Esophagus squamous epithelium (tissue), 5 donors: Measurements from ENCODE around the gene TEX19. TPM values are rescaled to one million over a fixed set of nuclear protein-coding genes. Genes with fewer than 3 reads are reported as not detected.
"Not testable (repeated sequence)": the region's sequence is repeated elsewhere in the genome, so short reads cannot be mapped to it uniquely, and the experiment has no call there.

Source experiments
- DNase-seq: peaks from one replicate; lab custom pipeline; 2025; lab: John Stamatoyannopoulos, UW
- H3K27ac ChIP-seq, 4 donors: fragments of 200-600 bp; sonication (generic); one replicate each; pipeline ENCODE4 v1.5.1; 2016 to 2019; ENCODE audit warnings: mild to moderate bottlenecking in 1 of 4
- H3K27me3 ChIP-seq, 4 donors: fragments of 200-600 bp; sonication (generic); 1 replicate in 3 of 4; 2 replicates in 1 of 4; pipeline versions ENCODE4 v1.5.1 to v1.6.0; 2017 to 2021; ENCODE audit warnings: antibody characterized with exemption in 1 of 4
- H3K36me3 ChIP-seq, 3 donors: fragments of 200-600 bp; sonication (generic); one replicate each; pipeline ENCODE4 v1.5.1; 2016 to 2019
- H3K4me1 ChIP-seq, 3 donors: fragments of 200-600 bp; sonication (generic); one replicate each; pipeline ENCODE4 v1.5.1; 2017 to 2019
- H3K4me3 ChIP-seq, 4 donors: fragments of 200-600 bp; sonication (generic); 1 replicate in 3 of 4; 2 replicates in 1 of 4; pipeline ENCODE4 v1.5.1; 2016 to 2019; ENCODE audit warnings: mild to moderate bottlenecking in 2 of 4, moderate library complexity in 1 of 4
- H3K9me3 ChIP-seq, 3 donors: fragments of 200-600 bp; sonication (generic); one replicate each; pipeline ENCODE4 v1.5.1; 2016 to 2019
- POLR2A ChIP-seq, 4 donors: fragments of 450-650 bp; IDR thresholded peaks; one replicate each; pipeline ENCODE4 v1.6.1; 2017; ENCODE audit warnings: antibody characterized with exemption in 4 of 4, mild to moderate bottlenecking in 4 of 4, moderate library complexity in 3 of 4
- WGBS, 2 donors: methylation state at CpG; one replicate each; pipeline ENCODE4 v1.1.5; 2018; 5-methylcytosine and 5-hydroxymethylcytosine counted together
- intact Hi-C: fragments of 100-400 bp; cut with DNase I; formaldehyde crosslinking; loops from one replicate; pipeline ENCODE4 v1.15.0; 2022
- total RNA-seq, 4 donors: library from RNA; depleted of rRNA; stranded (reverse); fragments of >200 nt; gene quantifications; one replicate each; pipeline ENCODE4 v1.1.0, GENCODE V29; 2016
- TF ChIP-seq, protein P1 (sequence below), 6 experiments: fragments of 450-650 bp in 4 of 6; fragments of 200-600 bp in 2 of 6; sonication (generic) in 2 of 6; IDR thresholded peaks; one replicate each; pipeline ENCODE4 v1.5.1; 2016 to 2019; ENCODE audit warnings: antibody characterized with exemption in 6 of 6, mild to moderate bottlenecking in 4 of 6, moderate library complexity in 4 of 6
- donor health status: DM: yes; HTN: yes; CAD: no.

TEX19 gene
- total RNA-seq, 4 donors from 2014 or later, result not detected

DNA sequence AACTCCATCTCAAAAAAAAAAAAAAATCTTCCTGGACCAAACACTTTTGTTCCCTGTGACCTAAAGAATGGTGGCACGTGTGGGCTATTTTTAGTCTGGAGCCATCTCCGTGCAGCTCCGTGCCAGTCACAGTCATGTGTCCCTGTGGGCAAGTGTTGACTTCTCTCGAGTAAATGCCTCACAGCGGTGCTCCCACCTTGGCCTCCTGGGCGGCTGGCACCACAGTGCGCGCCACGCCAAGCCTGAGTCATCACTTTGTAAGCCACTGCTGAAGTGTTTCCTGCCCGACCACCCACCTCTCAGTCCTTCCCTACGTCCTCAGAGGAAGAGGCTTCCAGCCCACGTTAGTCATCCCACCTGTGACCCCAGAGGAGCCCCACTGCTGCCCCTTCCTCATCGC is 48.2 kb downstream of the TEX19 start:
- no peaks in the 10 kb centered on the region for H3K9me3 ChIP-seq
- no peak overlapping the region for H3K4me3 ChIP-seq
- no peaks in the 10 kb centered on the region for H3K27me3 ChIP-seq
- TF ChIP-seq POLR2A (IDR thresholded peaks at IDR 0.05), result no peak
- TF ChIP-seq, protein P1, sequence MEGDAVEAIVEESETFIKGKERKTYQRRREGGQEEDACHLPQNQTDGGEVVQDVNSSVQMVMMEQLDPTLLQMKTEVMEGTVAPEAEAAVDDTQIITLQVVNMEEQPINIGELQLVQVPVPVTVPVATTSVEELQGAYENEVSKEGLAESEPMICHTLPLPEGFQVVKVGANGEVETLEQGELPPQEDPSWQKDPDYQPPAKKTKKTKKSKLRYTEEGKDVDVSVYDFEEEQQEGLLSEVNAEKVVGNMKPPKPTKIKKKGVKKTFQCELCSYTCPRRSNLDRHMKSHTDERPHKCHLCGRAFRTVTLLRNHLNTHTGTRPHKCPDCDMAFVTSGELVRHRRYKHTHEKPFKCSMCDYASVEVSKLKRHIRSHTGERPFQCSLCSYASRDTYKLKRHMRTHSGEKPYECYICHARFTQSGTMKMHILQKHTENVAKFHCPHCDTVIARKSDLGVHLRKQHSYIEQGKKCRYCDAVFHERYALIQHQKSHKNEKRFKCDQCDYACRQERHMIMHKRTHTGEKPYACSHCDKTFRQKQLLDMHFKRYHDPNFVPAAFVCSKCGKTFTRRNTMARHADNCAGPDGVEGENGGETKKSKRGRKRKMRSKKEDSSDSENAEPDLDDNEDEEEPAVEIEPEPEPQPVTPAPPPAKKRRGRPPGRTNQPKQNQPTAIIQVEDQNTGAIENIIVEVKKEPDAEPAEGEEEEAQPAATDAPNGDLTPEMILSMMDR (IDR thresholded peaks at IDR 0.05), result no peak
- no peak for DNase-seq
- no peak overlapping the region for H3K27ac ChIP-seq
- intact Hi-C loops, result no loop called here
- WGBS, 2 donors, result 59 to 62% methylated on average over 4 to 13 of the region's 13 CpGs
- H3K36me3 ChIP-seq, result peaks cover 0 to 75% (median 0%) of the 10 kb centered on the region in 3 donors
- no peaks in the 10 kb centered on the region for H3K4me1 ChIP-seq

DNA sequence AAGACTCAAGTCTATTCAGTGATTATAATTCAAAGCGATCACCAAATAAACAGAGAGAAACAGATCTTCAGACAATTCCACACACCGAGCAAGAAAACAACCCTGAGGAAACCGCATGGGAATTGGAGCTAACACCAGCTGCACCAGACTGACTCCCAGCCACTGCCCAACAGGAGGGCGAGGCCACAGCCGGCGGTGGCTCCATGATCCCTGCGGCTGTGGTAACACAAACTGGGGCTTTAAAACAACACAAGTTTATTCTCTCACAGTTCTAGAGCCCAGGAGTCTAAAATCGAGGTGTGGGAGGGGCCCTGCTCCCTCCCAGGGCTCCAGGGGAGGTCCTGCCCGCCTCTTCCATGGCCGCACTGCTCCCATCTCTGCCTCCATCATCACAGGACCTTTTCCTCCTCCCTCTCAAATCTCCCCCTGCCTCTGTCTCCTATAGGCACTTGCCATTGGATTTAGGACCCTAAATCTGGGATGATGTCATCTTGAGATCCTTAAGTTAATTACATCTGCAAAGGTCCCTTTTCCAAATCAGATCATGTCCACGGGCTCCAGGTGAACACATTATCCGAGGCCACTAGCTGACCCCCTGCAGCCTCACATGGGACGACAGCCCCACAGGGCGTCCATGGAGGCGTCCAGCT is 49.4 kb downstream of the TEX19 start:
- peaks cover 0 to 73% (median 0%) of the 10 kb centered on the region in 3 donors for H3K36me3 ChIP-seq
- no peaks in the 10 kb centered on the region for H3K4me1 ChIP-seq
- DNase-seq, result no peak
- no peak overlapping the region for H3K27ac ChIP-seq
- no peak overlapping the region for H3K4me3 ChIP-seq
- H3K9me3 ChIP-seq, result no peaks in the 10 kb centered on the region
- no peak for TF ChIP-seq POLR2A (IDR thresholded peaks at IDR 0.05)
- TF ChIP-seq, protein P1 (IDR thresholded peaks at IDR 0.05), result no peak
- WGBS, 2 donors, result 89 to 91% methylated on average over 12 to 15 of the region's 15 CpGs
- no peaks in the 10 kb centered on the region for H3K27me3 ChIP-seq
- intact Hi-C loops, result no loop called here

DNA sequence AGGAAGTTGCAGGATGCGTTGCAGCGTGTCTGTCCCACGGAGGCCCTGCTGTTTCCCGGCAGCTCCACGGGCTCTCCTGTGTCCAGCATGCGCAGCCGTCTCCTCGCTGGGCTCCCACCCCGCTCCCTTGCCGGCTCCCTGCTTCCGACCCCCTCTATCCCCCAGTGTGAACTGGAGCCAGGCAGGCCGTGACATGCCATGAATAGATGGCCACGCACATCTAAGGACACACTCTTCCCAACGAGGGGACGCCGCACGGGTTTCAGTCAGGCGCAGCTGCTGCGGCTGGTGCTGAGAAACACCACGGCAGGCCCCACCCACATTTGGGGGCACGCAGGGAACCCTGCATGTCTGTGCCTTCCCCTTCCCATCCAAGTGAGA is 49.9 kb downstream of the TEX19 start:
- Histone ChIP-seq H3K27ac (no peak overlapping the region), H3K4me1 (no peaks in the 10 kb centered on the region), H3K9me3 (no peaks in the 10 kb centered on the region), H3K36me3 (peaks cover 0 to 73% (median 0%) of the 10 kb centered on the region in 3 donors), H3K27me3 (no peaks in the 10 kb centered on the region), H3K4me3 (no peak overlapping the region)
- intact Hi-C loops, result no loop called here
- DNase-seq, result no peak
- WGBS, 2 donors, result 96 to 100% methylated on average over 4 to 5 of the region's 21 CpGs
- TF ChIP-seq, protein P1 (IDR thresholded peaks at IDR 0.05), result no peak
- TF ChIP-seq POLR2A (IDR thresholded peaks at IDR 0.05), result no peak

DNA sequence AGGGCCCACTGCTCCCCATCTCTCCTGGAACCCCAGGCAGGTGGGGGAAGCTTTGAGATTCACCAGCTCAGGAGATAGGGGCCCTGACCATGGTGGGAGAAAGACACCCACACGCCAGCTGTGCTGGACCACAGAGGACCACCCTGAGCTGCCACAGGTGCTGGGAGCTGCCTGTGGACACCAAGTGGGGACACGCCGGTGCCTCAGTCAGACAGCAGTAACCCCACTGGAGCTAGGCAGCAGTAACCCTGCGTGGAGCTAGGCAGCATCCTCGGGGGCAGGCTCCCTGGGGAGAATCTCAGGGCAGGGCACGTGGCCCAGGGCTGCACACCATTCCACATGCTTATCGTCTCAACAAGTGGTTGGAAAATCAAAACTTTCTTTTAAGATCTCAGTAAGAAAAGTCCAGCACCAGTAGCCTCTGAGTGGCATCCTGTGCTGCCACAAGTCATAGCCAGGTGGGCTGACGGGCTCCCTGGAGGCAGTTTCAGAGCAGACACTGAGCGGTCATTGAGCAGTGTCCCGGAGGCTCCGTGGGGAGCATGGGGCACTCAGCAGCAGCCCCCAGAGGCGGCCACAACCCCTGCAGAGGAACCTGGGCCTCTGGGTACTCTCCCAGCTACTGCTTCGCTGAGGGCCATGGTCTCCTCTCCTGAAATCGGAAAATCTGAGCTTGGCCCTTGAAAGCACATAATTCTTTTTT is 51.1 kb downstream of the TEX19 start:
- peaks cover 4 to 11% (median 5%) of the 10 kb centered on the region in 3 donors for H3K4me1 ChIP-seq
- TF ChIP-seq, protein P1 (IDR thresholded peaks at IDR 0.05), result no peak
- no peak for TF ChIP-seq POLR2A (IDR thresholded peaks at IDR 0.05)
- H3K27ac ChIP-seq, result no peak overlapping the region
- H3K36me3 ChIP-seq, result peaks cover 0 to 66% (median 0%) of the 10 kb centered on the region in 3 donors
- H3K4me3 ChIP-seq, result no peak overlapping the region
- intact Hi-C loops, result no loop called here
- WGBS, 2 donors, result 89 to 94% methylated on average over 8 to 9 of the region's 14 CpGs
- H3K9me3 ChIP-seq, result no peaks in the 10 kb centered on the region
- H3K27me3 ChIP-seq, result no peaks in the 10 kb centered on the region
- no peak for DNase-seq

DNA sequence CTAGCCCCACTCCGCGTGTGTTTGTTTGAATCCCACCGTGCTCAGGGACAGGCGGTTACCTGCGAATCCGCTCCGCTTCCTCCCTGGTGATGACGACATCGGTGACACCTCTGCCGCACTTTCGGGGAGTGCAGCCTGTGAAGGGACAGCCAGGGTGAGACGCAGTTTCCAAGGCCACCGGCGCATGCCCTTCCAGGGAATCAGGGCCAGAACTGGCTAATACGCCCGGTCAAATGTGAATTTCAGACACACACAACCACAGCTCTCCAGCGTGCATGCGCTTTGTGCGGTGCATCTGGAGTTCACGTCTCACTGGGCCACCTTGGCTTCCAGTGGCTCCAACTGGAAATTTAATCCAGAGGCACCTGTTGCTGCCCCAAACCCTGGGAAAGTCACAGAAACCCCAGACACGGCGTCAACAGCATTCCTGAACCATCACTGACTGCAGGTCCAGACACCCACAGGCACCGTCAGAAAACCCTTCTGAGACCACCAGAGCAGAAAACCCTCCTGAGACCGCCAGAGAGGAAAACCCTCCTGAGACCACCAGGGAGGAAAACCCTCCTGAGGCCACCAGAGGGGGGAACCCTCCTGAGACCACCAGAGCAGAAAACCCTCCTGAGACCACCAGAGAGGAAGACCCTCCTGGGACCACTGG is 52.5 kb downstream of the TEX19 start:
- WGBS, 2 donors, result 91 to 99% methylated on average over 9 to 15 of the region's 24 CpGs

DNA sequence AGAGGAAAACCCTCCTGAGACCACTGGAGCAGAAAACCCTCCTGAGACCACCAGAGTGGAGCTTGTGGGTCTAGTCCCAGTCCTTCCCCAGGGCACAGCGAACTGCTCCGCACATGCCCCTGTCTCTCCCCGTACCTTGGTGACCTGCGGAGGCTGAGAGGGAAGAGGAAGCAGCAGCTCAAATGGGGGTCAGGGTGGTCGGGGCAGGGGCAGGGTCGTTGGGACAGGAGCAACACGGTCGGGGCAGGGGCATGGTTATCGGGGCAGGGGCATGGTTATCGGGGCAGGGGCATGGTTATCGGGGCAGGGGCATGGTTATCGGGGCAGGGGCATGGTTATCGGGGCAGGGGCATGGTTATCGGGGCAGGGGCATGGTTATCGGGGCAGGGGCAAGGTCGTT is 53.0 kb downstream of the TEX19 start:
- H3K9me3 ChIP-seq, H3K4me3 ChIP-seq, H3K27me3 ChIP-seq, DNase-seq, intact Hi-C loops, H3K27ac ChIP-seq: not testable (repeated sequence)
- peaks cover 4 to 13% (median 5%) of the 10 kb centered on the region in 3 donors for H3K4me1 ChIP-seq
- WGBS, 2 donors, result 89 to 98% methylated on average over 9 of the region's 16 CpGs
- peaks cover 0 to 50% (median 0%) of the 10 kb centered on the region in 3 donors for H3K36me3 ChIP-seq

More for the DNA sequence above, 52.5 kb downstream of the TEX19 start:
- no peak overlapping the region for H3K4me3 ChIP-seq
- peaks cover 0 to 53% (median 0%) of the 10 kb centered on the region in 3 donors for H3K36me3 ChIP-seq
- no peaks in the 10 kb centered on the region for H3K27me3 ChIP-seq
- no peak overlapping the region for H3K27ac ChIP-seq
- DNase-seq, result no peak
- H3K4me1 ChIP-seq, result peaks cover 4 to 11% (median 5%) of the 10 kb centered on the region in 3 donors
- intact Hi-C loops, result no loop called here
- H3K9me3 ChIP-seq, result no peaks in the 10 kb centered on the region
- TF ChIP-seq, protein P1 (IDR thresholded peaks at IDR 0.05), result no peak
- TF ChIP-seq POLR2A (IDR thresholded peaks at IDR 0.05), result no peak
